BLaER1 treated with 17β-estradiol and CSF1 and Interleukin-3, amounts not matched to agents 10 nM and 100 nM (cell line): Measurements from ENCODE around the gene GJD3.
A peak's percentile ranks its signal among the peaks of the same experiment; 100 is the strongest.

Experiments
- H3K27ac ChIP-seq, 11 experiments: shearing (Covaris generic); formaldehyde crosslinking; 2 replicates each; pipeline ENCODE4 v1.8.1; 2022
- H3K27me3 ChIP-seq, 11 experiments: shearing (Covaris generic); formaldehyde crosslinking; 2 replicates each; pipeline ENCODE4 v1.8.1; 2022
- H3K36me3 ChIP-seq, 11 experiments: shearing (Covaris generic); formaldehyde crosslinking; 2 replicates each; pipeline ENCODE4 v1.8.1; 2022
- H3K4me1 ChIP-seq, 10 experiments: shearing (Covaris generic); formaldehyde crosslinking; 2 replicates each; pipeline ENCODE4 v1.8.1; 2022
- H3K4me2 ChIP-seq, 11 experiments: shearing (Covaris generic); formaldehyde crosslinking; 2 replicates each; pipeline ENCODE4 v1.8.1; 2022
- H3K4me3 ChIP-seq, 10 experiments: shearing (Covaris generic); formaldehyde crosslinking; 2 replicates each; pipeline ENCODE4 v1.8.1; 2022
- H3K9ac ChIP-seq, 11 experiments: shearing (Covaris generic); formaldehyde crosslinking; 2 replicates each; pipeline ENCODE4 v1.8.1; 2022
- H3K9me3 ChIP-seq, 11 experiments: shearing (Covaris generic); formaldehyde crosslinking; replicated peaks in 1 of 11; 2 replicates each; pipeline ENCODE4 v1.8.1; 2022
- H4K20me1 ChIP-seq, 11 experiments: shearing (Covaris generic); formaldehyde crosslinking; 2 replicates each; pipeline ENCODE4 v1.8.1; 2022
- Cebpa-rat ChIP-seq, 11 experiments: shearing (Covaris generic); IDR thresholded peaks; 2 replicates each; pipeline ENCODE4 v1.8.1; 2022

GJD3 gene

GRCh38 chr17:40351359-40352236 is 12.9 kb downstream of the GJD3 start:
- Histone ChIP-seq H3K9ac (peak overlapping the region in 10 of 11 experiments; percentile 2 to 72 (median 58); a peak in 18 of 22 replicates), H3K27ac (peak overlapping the region in 9 of 11 experiments; percentile 17 to 72 (median 44); a peak in 15 of 22 replicates)

GRCh38 chr17:40350689-40351358 is 13.7 kb downstream of the GJD3 start:
- TF ChIP-seq Cebpa-rat (IDR thresholded peaks at IDR 0.05): no peak
- H3K4me1 ChIP-seq: peaks cover 80 to 96% (median 89%) of the 10 kb centered on the region in 10 experiments
- H3K9ac ChIP-seq: peak overlapping the region in 9 of 11 experiments; percentile 35 to 72 (median 61); a peak in 15 of 22 replicates
- H3K9me3 ChIP-seq: no peaks in the 10 kb centered on the region
- peaks cover 31 to 79% (median 55%) of the 10 kb centered on the region in 11 experiments for H3K36me3 ChIP-seq
- peak overlapping the region in 8 of 11 experiments; percentile 9 to 72 (median 52); a peak in 14 of 22 replicates for H3K27ac ChIP-seq
- H3K4me3 ChIP-seq: peak overlapping the region in 2 of 10 experiments; percentile 24 to 41; a peak in 3 of 20 replicates
- H4K20me1 ChIP-seq: peaks cover 24 to 98% (median 51%) of the 10 kb centered on the region in 11 experiments; a peak in 15 of 22 replicates
- H3K27me3 ChIP-seq: no peaks in the 10 kb centered on the region
- peak overlapping the region; percentile 68 to 100 (median 99) for H3K4me2 ChIP-seq

More at GRCh38 chr17:40351359-40352236, 12.9 kb downstream of the GJD3 start:
- Histone ChIP-seq H3K36me3 (peaks cover 37 to 86% (median 58%) of the 10 kb centered on the region in 11 experiments), H3K4me1 (peaks cover 73 to 88% (median 81%) of the 10 kb centered on the region in 10 experiments), H3K4me3 (peak overlapping the region in 6 of 10 experiments; percentile 7 to 35 (median 22); a peak in 7 of 20 replicates), H3K9me3 (no peaks in the 10 kb centered on the region), H3K4me2 (peak overlapping the region; percentile 68 to 100 (median 99)), H3K27me3 (no peaks in the 10 kb centered on the region), H4K20me1 (peaks cover 24 to 97% (median 50%) of the 10 kb centered on the region in 11 experiments; a peak in 15 of 22 replicates)
- no peak for TF ChIP-seq Cebpa-rat (IDR thresholded peaks at IDR 0.05)

DNA sequence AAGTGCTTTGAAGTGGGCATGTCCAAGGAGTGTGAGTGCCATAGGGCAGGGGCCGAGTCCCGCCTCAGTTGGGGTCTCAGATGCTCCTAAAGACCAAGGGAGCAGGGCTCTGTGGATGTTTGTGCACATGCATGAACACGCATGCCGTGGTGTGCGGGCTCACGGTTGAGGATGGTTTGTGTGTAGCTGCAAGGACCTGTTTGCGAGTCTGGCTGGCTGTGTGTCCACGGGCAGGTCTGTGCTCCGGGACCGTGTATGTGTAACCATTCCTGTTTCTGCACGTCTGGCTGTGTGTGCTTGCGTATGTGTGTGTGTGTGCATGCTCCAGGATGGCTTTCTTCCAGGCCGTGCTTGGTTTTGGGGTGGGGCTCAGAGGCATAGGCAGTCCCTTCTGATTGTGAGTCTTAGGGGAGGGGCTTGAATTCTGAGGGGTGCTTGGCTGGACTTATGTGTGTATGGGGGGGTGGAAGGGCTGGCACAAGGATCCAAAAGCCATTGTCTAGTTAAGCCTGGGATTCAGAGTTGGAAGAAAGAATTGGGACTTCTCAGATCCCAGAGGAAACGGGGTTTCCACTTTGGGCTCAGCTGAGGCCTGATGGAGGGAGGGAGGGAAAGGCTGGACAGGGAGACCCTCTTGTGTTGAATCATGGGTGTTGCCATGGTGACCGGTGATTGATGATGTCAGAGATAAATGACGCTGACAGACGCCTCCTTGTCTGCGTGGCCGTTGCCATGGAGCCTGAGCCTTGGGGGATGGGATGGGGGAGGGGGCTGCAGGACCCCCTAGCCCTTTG is 14.4 kb downstream of the GJD3 start:
- Histone ChIP-seq H3K4me3 (peak overlapping the region in 2 of 10 experiments; percentile 24 to 41; a peak in 2 of 20 replicates), H3K36me3 (peaks cover 28 to 72% (median 48%) of the 10 kb centered on the region in 11 experiments), H3K4me1 (peaks cover 88 to 99% (median 96%) of the 10 kb centered on the region in 10 experiments), H3K27ac (peak overlapping the region in 1 of 11 experiments; percentile 9; a peak in 1 of 22 replicates), H3K4me2 (peak overlapping the region; percentile 92 to 100 (median 99)), H3K27me3 (no peaks in the 10 kb centered on the region), H3K9me3 (no peaks in the 10 kb centered on the region), H4K20me1 (peaks cover 24 to 98% (median 56%) of the 10 kb centered on the region in 11 experiments; a peak in 16 of 22 replicates), H3K9ac (peak overlapping the region in 5 of 11 experiments; percentile 4 to 69 (median 35); a peak in 5 of 22 replicates)
- TF ChIP-seq Cebpa-rat (IDR thresholded peaks at IDR 0.05): no peak

GRCh38 chr17:40349477-40349894 is 15.1 kb downstream of the GJD3 start:
- H3K4me3 ChIP-seq: 0 out of 20 replicates have a peak overlapping the region, but pooled peaks of 1 of the 10 experiments have one; percentile 84
- peak overlapping the region in 4 of 11 experiments; percentile 64 to 82 (median 69); a peak in 5 of 22 replicates for H3K9ac ChIP-seq
- H3K27ac ChIP-seq: no peak overlapping the region
- H3K27me3 ChIP-seq: no peaks in the 10 kb centered on the region
- peaks cover 24 to 98% (median 56%) of the 10 kb centered on the region in 11 experiments; a peak in 16 of 22 replicates for H4K20me1 ChIP-seq
- no peak for TF ChIP-seq Cebpa-rat (IDR thresholded peaks at IDR 0.05)
- H3K4me1 ChIP-seq: peaks cover 91 to 100% (median 98%) of the 10 kb centered on the region in 10 experiments
- peak overlapping the region; percentile 92 to 100 (median 99) for H3K4me2 ChIP-seq
- peaks cover 27 to 66% (median 44%) of the 10 kb centered on the region in 11 experiments for H3K36me3 ChIP-seq
- no peaks in the 10 kb centered on the region for H3K9me3 ChIP-seq

DNA sequence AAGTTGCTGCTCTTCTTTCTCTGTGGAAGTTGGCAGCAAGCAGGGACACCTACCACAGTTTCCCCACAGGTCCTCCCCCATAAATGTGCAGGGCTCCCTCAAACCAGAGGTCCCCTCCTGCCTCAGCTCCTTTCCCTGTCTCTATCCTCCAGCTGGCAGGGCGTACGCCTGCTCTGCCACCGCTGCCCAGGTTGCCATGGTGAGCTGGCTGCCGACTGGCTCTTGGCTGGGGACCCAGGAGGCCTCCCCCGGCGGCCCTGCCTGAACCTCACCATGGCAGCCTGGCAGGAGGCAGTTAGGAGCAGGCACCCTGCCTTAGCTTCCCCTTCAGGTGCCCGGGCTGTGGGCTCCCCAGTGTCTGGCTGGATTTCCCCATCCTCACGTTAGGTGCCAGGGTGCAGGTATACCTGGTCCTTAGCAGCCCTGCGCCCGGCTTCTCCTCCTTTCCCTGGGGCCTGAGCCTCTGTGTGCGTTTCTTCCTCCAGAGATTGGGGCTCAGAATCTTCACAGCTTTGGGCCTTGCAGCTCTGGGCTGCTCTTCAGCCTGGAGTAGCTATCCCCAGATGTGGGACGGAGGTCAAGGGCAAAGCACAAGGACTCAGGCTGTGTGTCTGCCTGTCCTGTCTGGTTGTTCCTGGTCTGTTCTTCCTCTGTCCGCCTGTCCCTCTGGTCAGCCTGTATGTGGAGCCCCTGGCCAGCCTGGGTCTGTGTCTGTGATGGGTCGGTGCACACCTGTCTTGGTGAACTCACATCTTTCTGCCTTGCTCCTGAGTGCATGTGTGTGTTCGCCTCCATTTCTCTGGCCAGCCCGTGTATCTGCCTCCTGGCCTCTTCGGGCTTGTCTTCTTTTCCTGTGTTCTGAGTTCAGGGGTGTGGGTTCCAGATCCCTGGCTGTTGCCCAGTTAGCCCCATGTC is 15.7 kb downstream of the GJD3 start:
- peak overlapping the region in 7 of 10 experiments; percentile 9 to 84 (median 45); a peak in 11 of 20 replicates for H3K4me3 ChIP-seq
- H3K27me3 ChIP-seq: no peaks in the 10 kb centered on the region
- H4K20me1 ChIP-seq: peaks cover 24 to 98% (median 61%) of the 10 kb centered on the region in 11 experiments; a peak in 16 of 22 replicates
- no peaks in the 10 kb centered on the region for H3K9me3 ChIP-seq
- H3K36me3 ChIP-seq: peaks cover 22 to 59% (median 37%) of the 10 kb centered on the region in 11 experiments
- H3K27ac ChIP-seq: peak overlapping the region in 9 of 11 experiments; percentile 46 to 87 (median 63); a peak in 16 of 22 replicates
- H3K9ac ChIP-seq: peak overlapping the region in 10 of 11 experiments; percentile 54 to 87 (median 67); a peak in 17 of 22 replicates
- H3K4me2 ChIP-seq: peak overlapping the region; percentile 92 to 100 (median 99)
- peaks cover 98 to 100% (median 100%) of the 10 kb centered on the region in 10 experiments for H3K4me1 ChIP-seq
- no peak for TF ChIP-seq Cebpa-rat (IDR thresholded peaks at IDR 0.05)

- peaks cover 24 to 98% (median 65%) of the 10 kb centered on the region in 11 experiments; a peak in 16 of 22 replicates for H4K20me1 ChIP-seq
- peak overlapping the region in 8 of 10 experiments; percentile 9 to 84 (median 44); a peak in 15 of 20 replicates for H3K4me3 ChIP-seq
- H3K27me3 ChIP-seq: no peaks in the 10 kb centered on the region
- peak overlapping the region; percentile 92 to 100 (median 99) for H3K4me2 ChIP-seq
- H3K27ac ChIP-seq: peak overlapping the region in 10 of 11 experiments; percentile 29 to 87 (median 62); a peak in 18 of 22 replicates
- peaks cover 96 to 100% (median 100%) of the 10 kb centered on the region in 10 experiments for H3K4me1 ChIP-seq
- H3K9me3 ChIP-seq: no peaks in the 10 kb centered on the region
- peaks cover 19 to 52% (median 31%) of the 10 kb centered on the region in 11 experiments for H3K36me3 ChIP-seq
- TF ChIP-seq Cebpa-rat (IDR thresholded peaks at IDR 0.05): no peak
- H3K9ac ChIP-seq: peak overlapping the region; percentile 48 to 87 (median 65); a peak in 20 of 22 replicates
These were observed 16.4 kb downstream of the GJD3 start for GRCh38 chr17:40348136-40348504.
